CD4-positive, alpha-beta T cell treated with Interleukin-15 for 4 hours (primary cell): ENCODE data around the gene SEMA3G.
A peak's percentile ranks its signal among the peaks of the same experiment; 100 is the strongest.

ENCODE experiments used
- DNase-seq: peaks from one replicate; pipeline ENCODE4 v3.0.0-alpha.2; 2020; ENCODE audit warnings: low spot score

SEMA3G gene

DNA sequence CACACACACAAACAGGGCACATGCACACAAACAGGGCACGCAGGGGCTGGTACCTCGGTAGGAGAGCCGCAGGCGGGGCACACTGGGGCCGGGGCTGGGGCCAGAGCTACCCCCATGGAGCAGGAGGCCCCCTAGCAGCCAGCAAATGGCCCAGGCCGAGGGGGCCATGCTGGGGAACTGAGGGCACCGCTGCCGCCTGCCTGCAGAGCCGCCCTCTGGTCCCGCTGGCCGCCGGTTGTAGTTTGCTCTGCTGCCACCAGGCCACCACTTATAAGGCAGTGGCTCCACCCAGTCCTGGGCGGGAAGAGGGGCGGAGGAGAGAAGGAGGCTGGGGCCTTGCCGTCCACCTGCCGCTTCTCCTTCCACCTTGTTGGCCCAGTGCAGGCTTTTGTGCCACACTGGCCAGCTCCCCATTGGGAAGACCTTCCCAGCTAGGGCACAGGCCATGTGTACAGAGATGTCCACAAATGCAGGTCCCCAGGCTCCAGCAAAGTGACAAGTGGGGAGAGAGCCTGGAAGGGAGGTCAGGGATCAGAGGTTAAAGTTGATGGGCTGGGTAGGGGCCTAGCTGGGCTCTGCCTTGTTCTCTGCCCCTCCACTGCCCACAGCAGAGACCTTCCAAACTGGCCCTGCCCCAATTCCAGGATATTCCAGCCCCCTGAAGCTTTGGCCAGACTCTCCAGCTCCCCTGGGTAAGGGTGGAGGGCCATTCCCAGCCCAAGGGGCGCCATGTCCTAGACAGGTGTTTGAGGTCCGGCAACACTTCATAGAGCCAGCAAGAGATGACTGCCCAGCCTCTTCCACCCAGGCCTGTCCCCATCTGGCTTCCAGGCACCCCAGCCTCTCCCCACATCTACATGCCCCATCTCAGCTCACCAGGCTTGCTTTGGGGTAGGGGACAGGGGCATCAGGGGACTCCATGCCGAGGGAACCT is at the start of gene SEMA3G:
TSS of gene SEMA3G (minus strand) at position 244 of the 934 bp plus-strand sequence. CDS start at position 168, 76 bp downstream.
- peak; percentile 71 for DNase-seq

DNA sequence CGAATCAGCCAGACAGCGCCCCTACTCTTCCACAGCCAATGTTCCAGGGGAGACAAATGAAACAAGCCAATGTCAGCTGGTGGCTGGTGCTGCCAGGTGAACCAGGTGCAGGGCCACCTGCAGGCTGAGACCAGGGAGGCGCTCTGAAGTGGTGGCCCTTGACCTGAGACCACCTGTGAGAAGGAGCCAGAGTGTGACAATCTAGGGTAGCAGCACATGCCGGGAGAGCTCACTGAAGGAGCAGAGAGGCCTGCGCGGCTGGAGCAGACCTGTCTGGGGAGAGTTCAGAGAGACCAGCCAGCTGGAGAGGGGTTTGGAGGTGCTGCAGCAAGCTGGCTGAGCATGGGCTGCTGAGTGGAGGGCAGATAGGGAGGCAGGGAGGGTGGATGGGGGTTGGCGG is 49.5 kb upstream of the SEMA3G start:
- no peak for DNase-seq

DNA sequence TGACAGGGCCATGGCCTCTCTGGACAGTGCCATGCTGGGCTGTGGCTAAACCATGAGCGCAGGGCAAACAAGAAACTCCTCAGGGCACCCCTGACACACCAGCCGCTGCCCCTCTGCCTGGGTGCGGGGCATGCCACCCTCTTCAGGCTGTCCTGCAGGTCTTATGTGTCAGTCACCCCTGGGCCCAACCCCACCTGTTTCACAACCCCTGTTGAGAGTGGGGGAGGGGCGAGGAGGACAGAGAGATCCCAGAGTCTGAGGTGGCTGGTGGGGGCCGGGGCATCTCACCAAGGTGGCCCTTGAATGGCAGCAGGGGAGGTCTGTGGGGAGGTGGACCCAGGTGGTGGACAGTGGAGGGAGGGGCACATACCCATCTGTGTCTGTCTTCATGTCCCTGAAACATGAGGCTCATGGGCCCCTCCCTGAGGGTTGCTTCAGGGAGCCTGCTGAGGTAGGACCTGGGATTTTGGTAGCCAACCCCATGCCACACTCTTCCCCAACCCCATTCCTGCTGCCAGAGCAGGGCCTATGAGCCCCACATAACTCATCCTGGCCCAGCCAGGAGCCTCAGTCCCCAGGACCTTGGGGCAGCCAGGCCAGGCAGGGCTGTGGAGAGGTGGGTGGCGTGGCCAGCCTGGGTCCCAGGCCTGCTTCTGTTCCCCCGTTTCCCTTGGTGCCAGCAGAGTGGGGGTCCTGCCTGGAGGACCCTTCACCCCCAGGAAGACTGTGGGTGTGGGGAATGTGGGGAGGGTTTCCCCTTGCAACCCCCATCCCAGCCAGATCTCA is 48.5 kb upstream of the SEMA3G start:
- no peak for DNase-seq

DNA sequence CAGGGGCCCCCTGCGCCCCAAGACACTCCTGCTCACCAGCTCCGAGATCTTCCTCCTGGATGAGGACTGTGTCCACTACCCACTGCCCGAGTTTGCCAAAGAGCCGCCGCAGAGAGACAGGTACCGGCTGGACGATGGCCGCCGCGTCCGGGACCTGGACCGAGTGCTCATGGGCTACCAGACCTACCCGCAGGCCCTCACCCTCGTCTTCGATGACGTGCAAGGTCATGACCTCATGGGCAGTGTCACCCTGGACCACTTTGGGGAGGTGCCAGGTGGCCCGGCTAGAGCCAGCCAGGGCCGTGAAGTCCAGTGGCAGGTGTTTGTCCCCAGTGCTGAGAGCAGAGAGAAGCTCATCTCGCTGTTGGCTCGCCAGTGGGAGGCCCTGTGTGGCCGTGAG is 47.2 kb upstream of the SEMA3G start:
- no peak for DNase-seq

DNA sequence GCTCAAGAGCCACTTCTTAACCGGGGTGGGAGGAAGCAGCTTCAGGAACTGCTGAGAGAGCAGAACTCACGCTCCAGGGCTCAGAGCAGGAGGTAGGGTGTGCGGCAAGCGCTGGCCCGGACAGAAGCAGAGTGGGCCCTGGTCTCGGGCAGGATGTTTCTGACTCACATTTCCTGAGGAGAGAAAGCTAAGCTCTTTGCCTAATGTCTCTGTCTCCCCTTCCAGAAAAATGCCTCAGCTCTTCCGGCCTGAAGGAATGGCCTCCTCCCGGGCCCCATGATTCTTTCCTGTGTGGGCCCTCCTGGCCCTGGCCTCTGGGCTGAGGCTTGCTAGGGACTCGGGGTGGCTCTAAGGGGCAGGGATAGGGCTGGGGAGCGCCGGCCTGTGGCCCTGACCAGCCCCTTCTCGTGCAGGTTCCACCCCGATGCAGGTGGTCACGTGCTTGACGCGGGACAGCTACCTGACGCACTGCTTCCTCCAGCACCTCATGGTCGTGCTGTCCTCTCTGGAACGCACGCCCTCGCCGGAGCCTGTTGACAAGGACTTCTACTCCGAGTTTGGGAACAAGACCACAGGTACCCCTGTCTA is 46.1 kb upstream of the SEMA3G start:
- DNase-seq = no peak

DNA sequence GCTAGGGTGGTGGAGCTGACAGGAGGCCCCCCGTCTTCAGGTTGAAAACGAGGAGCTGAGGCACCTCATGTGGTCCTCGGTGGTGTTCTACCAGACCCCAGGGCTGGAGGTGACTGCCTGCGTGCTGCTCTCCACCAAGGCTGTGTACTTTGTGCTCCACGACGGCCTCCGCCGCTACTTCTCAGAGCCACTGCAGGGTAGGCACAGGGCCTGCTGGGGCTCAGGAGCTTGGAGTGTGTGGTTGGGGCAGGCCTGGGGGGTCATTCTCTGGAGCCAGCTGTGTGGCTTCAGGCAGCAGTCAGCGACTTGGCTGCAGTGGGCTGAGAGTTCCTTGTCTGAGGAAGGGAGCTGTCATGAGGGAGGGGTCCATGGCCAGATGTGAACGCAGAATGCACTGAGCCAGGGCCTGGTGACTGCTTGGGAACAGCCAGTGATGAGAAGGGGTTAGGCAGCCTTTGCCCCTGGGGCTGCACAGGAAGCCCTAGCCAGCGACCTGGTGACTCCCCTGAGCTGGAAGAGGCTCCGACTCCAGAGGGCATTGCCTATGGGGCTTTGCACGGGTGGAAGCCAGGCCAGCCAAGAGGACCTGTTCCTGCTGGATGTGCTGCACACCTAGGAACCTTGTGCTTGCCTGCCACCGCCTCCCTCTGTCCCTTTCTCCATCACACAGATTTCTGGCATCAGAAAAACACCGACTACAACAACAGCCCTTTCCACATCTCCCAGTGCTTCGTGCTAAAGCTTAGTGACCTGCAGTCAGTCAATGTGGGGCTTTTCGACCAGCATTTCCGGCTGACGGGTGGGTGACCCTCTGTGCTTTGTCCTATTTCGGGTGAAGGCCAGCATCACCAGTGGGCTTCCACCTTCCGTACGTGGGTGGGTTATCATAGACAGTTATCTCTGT is 45.4 kb upstream of the SEMA3G start:
- DNase-seq = no peak

DNA sequence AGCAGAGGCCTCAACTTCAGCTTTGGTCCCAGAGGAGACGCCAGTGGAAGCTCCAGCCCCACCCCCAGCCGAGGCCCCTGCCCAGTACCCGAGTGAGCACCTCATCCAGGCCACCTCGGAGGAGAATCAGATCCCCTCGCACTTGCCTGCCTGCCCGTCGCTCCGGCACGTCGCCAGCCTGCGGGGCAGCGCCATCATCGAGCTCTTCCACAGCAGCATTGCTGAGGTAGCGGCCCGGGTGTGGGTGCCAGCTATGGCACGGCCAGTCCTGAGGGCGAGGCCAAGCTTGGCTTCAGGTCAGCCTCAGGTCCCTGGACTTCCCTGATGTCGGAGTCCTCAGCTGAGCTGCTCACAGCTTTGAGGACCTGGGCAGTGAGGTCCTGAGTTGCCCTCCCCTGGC is 44.5 kb upstream of the SEMA3G start:
- DNase-seq = no peak

DNA sequence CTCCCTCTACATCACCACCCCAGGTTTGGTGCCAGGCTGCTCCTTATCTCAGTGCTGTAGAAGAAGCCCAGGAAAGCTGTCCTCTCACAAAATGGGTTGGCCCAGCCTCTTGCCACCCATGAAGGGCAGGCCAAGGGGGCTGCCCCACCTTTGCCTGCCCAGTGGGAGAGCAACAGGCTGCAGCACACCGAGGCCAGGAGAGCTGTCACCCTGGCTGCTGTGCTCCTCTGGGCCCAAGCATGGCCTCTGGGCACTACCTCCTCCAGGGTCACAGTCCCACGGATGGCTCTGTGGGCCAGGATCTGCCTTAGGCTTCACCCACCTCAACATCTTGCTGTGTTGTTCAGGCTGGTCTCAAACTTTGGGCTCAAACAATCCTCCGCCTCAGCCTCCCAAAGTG is 43.8 kb upstream of the SEMA3G start:
- DNase-seq = no peak

DNA sequence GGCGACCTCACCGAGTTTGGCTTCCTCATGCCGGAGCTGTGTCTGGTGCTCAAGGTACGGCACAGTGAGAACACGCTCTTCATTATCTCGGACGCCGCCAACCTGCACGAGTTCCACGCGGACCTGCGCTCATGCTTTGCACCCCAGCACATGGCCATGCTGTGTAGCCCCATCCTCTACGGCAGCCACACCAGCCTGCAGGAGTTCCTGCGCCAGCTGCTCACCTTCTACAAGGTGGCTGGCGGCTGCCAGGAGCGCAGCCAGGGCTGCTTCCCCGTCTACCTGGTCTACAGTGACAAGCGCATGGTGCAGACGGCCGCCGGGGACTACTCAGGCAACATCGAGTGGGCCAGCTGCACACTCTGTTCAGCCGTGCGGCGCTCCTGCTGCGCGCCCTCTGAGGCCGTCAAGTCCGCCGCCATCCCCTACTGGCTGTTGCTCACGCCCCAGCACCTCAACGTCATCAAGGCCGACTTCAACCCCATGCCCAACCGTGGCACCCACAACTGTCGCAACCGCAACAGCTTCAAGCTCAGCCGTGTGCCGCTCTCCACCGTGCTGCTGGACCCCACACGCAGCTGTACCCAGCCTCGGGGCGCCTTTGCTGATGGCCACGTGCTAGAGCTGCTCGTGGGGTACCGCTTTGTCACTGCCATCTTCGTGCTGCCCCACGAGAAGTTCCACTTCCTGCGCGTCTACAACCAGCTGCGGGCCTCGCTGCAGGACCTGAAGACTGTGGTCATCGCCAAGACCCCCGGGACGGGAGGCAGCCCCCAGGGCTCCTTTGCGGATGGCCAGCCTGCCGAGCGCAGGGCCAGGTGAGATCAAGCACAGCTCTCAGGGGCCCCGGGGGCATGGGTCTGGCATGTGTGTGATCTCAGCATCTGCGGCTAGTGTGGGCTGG is 43.1 kb upstream of the SEMA3G start:
- no peak for DNase-seq

DNA sequence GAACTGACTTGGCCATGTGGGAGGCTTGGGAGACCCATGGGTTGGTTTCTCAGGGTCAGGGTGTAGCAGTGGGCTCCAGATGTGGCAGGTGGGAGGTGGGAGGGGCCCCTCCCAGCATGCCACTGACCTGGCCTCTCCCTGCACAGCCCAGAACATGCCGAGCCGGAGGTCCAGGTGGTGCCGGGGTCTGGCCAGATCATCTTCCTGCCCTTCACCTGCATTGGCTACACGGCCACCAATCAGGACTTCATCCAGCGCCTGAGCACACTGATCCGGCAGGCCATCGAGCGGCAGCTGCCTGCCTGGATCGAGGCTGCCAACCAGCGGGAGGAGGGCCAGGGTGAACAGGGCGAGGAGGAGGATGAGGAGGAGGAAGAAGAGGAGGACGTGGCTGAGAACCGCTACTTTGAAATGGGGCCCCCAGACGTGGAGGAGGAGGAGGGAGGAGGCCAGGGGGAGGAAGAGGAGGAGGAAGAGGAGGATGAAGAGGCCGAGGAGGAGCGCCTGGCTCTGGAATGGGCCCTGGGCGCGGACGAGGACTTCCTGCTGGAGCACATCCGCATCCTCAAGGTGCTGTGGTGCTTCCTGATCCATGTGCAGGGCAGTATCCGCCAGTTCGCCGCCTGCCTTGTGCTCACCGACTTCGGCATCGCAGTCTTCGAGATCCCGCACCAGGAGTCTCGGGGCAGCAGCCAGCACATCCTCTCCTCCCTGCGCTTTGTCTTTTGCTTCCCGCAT is 42.3 kb upstream of the SEMA3G start:
- no peak for DNase-seq

DNA sequence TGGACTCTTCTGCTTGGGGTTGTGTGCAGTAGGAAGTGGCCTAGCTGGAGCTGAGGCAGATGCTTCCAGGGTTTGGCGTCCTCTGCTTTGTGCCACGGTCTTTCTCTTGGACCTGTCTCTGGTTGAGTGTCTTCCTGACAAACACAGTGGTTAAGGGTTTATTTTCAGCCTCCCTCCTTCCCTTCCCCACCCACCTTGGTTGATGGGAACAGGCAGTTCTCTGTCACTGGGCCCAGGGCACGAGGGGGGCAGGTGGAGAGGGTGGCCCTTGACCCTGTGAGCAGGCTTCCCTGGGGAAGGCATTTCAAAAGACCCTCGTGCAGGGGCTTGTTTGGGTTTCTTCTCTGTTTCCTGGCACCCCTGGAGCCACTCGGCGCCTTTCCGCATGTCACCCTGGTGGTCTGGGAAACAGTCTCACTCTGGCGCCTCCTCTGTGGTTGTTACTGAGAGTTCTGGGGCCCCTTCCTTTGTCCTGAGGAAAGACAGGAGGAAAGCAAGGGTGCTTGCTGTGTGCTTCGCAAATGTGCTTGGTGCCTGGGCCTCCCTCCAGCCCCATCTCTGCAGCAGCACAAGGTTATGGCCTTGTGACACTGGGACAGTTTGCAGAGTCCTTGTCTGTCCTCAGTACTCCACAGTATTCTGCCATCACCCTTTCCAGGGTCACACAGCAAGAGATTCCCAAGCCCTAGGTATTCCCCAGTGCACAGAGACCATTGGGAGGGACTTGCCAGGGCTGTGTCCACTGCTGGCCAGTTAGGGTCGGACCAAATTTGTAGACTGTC is 40.0 kb upstream of the SEMA3G start:
- no peak for DNase-seq

DNA sequence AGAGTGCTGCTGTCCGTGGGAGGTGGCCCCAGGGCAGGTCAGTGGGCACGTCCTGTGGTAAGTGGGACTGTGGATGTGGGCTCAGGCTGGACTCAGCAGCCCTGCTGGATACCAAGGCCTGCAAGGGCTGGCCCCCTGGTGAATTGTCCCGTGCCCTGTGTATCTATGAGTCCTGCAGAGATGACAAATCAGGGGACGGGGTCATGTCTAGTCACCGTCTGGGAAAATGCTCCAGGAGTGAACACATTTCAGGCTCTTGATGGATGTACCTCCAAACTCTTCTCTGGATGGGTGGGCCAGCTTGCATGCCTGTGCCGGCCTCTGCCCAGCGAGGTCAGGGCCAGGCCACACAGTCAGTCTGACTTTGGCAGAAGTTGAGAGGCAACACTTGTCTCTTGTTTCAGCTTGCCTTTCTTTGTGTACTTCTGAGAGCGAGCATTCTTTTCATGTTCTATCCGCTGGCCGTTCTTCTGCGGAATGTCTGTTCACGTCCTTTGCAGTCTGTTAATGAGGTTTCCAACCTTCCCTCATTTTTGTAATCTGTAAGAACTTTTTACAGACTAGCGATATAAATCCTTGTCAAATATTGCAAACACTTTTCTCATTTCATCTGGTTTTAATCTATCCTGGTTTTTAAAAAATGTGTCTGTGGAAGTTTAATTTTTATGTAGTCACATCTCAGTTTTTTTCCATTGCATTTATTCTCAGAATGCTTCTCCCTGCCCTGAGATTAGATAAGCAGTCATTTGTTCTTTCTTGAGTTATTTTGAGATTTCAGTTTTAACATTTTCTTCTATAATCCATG is 38.9 kb upstream of the SEMA3G start:
- DNase-seq = no peak

DNA sequence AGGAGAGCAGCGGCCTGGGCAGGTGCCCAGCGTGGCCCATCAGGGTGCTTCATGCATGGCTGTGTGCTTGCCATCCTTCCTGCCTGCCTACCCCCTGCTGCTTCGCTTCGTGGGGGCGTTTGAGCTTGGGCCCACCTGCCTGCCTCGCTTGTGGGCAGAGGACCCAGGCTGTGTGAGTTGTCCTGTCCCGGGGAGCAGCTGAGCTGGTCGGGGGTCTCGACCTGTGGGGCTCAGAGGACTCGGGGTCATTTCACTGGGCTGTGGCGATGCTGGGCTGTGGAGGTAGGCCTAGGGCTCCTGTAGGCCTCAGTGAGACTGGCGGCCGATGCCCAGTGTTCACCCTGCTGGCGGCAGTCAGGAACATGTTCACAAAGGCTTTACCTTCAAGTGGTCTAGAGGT is 38.2 kb upstream of the SEMA3G start:
- DNase-seq = no peak

DNA sequence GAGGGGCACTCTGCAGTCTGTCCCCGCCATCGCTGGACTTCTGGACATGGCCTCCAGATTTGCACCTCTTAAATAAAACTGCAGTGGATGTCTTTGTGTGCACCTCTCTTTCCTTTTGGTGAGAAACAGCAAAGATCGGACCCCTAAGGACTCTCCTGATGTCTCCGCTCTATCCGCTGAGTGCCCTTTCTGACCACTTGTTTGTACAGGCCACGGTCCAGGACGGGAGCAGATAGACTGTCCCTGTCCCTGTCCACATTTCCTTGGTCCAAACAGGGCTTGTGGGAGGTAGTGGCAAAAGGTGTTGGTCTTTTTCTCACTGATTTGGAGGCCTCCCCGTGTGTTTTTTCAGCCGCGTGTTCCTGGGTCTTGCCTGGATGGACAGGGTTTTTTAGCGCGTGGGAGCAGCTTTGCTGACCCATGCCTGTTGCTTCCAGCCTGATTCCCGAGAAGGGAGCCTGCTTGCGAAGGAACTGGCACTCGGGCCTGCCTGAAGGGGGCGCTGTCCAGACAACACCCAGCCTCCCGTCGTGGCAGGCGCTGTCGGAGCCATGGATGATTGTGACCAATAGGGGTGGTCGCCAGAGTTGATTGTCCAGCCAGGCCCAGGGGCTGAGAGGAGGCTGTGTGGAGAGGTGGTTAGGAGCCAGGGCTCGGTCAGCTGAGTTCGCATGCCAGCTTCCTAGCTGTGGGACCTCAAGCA is 37.1 kb upstream of the SEMA3G start:
- no peak for DNase-seq

DNA sequence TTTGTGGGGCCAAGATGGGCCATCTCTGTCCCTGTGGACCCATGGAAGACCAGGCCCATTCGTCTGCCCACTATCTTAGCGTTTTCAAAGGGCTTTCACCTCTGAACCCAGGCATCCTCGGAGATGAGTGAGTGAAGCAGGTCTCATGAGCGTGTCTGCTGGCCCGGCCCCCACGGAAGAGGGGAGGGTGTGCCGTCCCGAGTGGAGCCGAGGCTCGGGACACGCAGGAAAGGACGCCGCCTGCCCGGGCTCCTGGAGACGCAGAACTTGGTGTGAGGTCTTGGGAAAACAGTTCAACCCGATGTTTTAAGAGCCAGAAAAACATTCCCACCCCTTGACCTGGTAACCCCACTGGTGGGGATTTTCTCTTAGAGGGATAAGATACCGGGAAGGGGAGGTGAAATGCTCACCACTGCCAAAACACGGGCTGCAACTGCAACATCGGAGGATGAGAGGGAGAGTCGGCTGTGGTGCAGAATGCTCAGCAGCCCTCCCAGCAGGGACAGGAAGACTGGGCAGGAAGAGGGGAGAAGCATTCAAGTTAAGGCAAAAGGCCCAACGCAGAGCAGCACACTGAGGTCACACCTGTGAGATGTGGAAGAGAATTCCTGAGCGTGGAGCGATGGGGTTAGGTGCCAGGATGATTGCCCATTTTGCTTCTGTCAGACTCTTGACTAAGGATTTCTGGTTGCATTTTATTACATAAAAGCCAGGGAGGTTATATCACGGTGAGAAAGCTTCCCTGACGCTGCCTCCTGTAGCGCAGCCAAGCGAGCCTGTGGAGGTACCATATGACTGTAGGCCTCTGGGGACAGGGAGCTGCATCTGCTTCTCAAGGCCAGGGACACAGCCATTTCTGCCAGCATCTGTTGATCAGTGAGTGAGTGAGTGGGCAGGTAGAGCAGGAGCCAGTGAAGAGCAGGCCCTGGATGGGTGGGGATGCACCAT is 36.1 kb upstream of the SEMA3G start:
- no peak for DNase-seq

DNA sequence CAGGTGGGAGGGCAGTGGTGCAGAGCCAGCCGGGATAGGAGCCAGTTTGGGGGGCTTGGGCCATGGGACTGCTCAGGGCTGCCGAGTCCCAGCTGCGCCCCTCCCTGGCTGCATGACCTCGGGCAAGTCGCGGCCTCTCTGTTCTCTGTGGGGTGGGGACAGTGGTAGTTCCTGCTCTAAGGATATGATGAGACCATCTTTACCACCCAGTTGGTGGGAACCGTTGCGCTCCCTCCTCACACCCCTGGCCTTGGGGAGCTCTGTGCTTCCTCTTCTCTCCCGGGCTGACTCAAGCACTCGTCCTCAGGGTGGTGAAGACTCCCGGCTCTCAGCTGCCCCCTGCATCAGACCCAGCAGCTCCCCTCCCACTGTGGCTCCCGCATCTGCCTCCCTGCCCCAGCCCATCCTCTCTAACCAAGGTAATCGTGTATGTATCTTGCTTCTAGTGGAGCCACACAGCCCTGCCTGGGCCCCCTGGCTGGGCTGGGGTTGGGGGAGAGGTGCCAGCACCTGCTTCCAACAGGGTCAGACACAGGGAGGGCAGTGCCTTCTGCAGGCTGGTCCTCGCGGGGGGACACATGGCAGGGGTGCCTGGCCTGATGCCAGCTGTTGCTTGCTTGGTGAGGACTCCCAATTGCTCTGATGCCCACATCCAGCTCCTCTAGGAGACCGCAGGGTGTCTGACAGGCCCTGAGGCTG is 35.1 kb upstream of the SEMA3G start:
- DNase-seq = no peak
